ENCODE measurements around the gene ATP5MC3. TPM values are rescaled to one million over a fixed set of nuclear protein-coding genes. Genes with fewer than 3 reads are reported as not detected.

Gene ATP5MC3
- polyA plus RNA-seq, 4 donors = 294 to 1,066 (median 778) TPM

GRCh38 chr2:175167076-175167791 is 14.3 kb downstream of the ATP5MC3 start:
- no peaks in the 10 kb centered on the region for H3K9me3 ChIP-seq (ENCODE audit: control insufficient read depth in 2 of 2, insufficient read depth in 1 of 2, low read depth in 1 of 2, low read length in 1 of 2)
- no peaks in the 10 kb centered on the region for H3K4me1 ChIP-seq (ENCODE audit: control insufficient read depth in 3 of 3, insufficient read depth in 2 of 3, low read depth in 1 of 3, low read length in 2 of 3)
- no peak for FAIRE-seq
- peak overlapping the region; percentile 75 to 95 (median 87) for H3K27ac ChIP-seq (ENCODE audit: low read depth in 1 of 3, low read length in 2 of 3)
- WGBS, 3 donors = 0% methylated on average over 29 to 32 of the region's 32 CpGs
- H3K4me3 ChIP-seq (ENCODE audit: low read depth in 1 of 3, low read length in 3 of 3) = peak overlapping the region; percentile 73 to 100 (median 81)
- DNase-seq = no peak
- peaks cover 0 to 5% (median under 1%) of the 10 kb centered on the region in 3 donors for H3K36me3 ChIP-seq (ENCODE audit: control insufficient read depth in 3 of 3, insufficient read depth in 2 of 3, low read depth in 1 of 3, low read length in 3 of 3)
- H3K27me3 ChIP-seq (ENCODE audit: control insufficient read depth in 3 of 3, insufficient read depth in 3 of 3, low read length in 3 of 3) = no peaks in the 10 kb centered on the region

- H3K4me1 ChIP-seq (ENCODE audit: control insufficient read depth in 3 of 3, insufficient read depth in 2 of 3, low read depth in 1 of 3, low read length in 2 of 3) = no peaks in the 10 kb centered on the region
- WGBS, 3 donors = 50 to 59% (median 57%) methylated on average over 9 of the region's 9 CpGs
- H3K36me3 ChIP-seq (ENCODE audit: control insufficient read depth in 3 of 3, insufficient read depth in 2 of 3, low read depth in 1 of 3, low read length in 3 of 3) = peaks cover 0 to 5% (median 0%) of the 10 kb centered on the region in 3 donors
- no peaks in the 10 kb centered on the region for H3K9me3 ChIP-seq (ENCODE audit: control insufficient read depth in 2 of 2, insufficient read depth in 1 of 2, low read depth in 1 of 2, low read length in 1 of 2)
- H3K27me3 ChIP-seq (ENCODE audit: control insufficient read depth in 3 of 3, insufficient read depth in 3 of 3, low read length in 3 of 3) = no peaks in the 10 kb centered on the region
- DNase-seq = no peak
- no peak overlapping the region for H3K27ac ChIP-seq (ENCODE audit: low read depth in 1 of 3, low read length in 2 of 3)
- no peak overlapping the region for H3K4me3 ChIP-seq (ENCODE audit: low read depth in 1 of 3, low read length in 3 of 3)
- FAIRE-seq = no peak
These were observed 15.2 kb downstream of the ATP5MC3 start for GRCh38 chr2:175166216-175166824.

GRCh38 chr2:175164235-175164634 is 17.3 kb downstream of the ATP5MC3 start:
- H3K27ac ChIP-seq (ENCODE audit: low read depth in 1 of 3, low read length in 2 of 3) = no peak overlapping the region
- no peaks in the 10 kb centered on the region for H3K27me3 ChIP-seq (ENCODE audit: control insufficient read depth in 3 of 3, insufficient read depth in 3 of 3, low read length in 3 of 3)
- H3K9me3 ChIP-seq (ENCODE audit: control insufficient read depth in 2 of 2, insufficient read depth in 1 of 2, low read depth in 1 of 2, low read length in 1 of 2) = no peaks in the 10 kb centered on the region
- 94 to 96% (median 95%) methylated on average over 8 of the region's 8 CpGs for WGBS, 3 donors
- no peak overlapping the region for H3K4me3 ChIP-seq (ENCODE audit: low read depth in 1 of 3, low read length in 3 of 3)
- FAIRE-seq (no peak), DNase-seq (no peak)
- no peaks in the 10 kb centered on the region for H3K4me1 ChIP-seq (ENCODE audit: control insufficient read depth in 3 of 3, insufficient read depth in 2 of 3, low read depth in 1 of 3, low read length in 2 of 3)
- H3K36me3 ChIP-seq (ENCODE audit: control insufficient read depth in 3 of 3, insufficient read depth in 2 of 3, low read depth in 1 of 3, low read length in 3 of 3) = peaks cover 0 to 5% (median 0%) of the 10 kb centered on the region in 3 donors

GRCh38 chr2:175158894-175159293 is 22.6 kb downstream of the ATP5MC3 start:
- FAIRE-seq (no peak), DNase-seq (no peak)
- no peaks in the 10 kb centered on the region for H3K9me3 ChIP-seq (ENCODE audit: control insufficient read depth in 2 of 2, insufficient read depth in 1 of 2, low read depth in 1 of 2, low read length in 1 of 2)
- peaks cover 0 to 5% (median 0%) of the 10 kb centered on the region in 3 donors for H3K36me3 ChIP-seq (ENCODE audit: control insufficient read depth in 3 of 3, insufficient read depth in 2 of 3, low read depth in 1 of 3, low read length in 3 of 3)
- H3K27me3 ChIP-seq (ENCODE audit: control insufficient read depth in 3 of 3, insufficient read depth in 3 of 3, low read length in 3 of 3) = no peaks in the 10 kb centered on the region
- H3K27ac ChIP-seq (ENCODE audit: low read depth in 1 of 3, low read length in 2 of 3) = no peak overlapping the region
- WGBS, 3 donors = 84 to 96% (median 96%) methylated on average over 4 of the region's 4 CpGs
- peaks cover 0 to 1% (median 0%) of the 10 kb centered on the region in 3 donors for H3K4me1 ChIP-seq (ENCODE audit: control insufficient read depth in 3 of 3, insufficient read depth in 2 of 3, low read depth in 1 of 3, low read length in 2 of 3)
- no peak overlapping the region for H3K4me3 ChIP-seq (ENCODE audit: low read depth in 1 of 3, low read length in 3 of 3)

GRCh38 chr2:175156534-175156933 is 25.0 kb downstream of the ATP5MC3 start:
- 50 to 68% (median 67%) methylated on average over 5 of the region's 5 CpGs for WGBS, 3 donors
- FAIRE-seq = no peak
- H3K27ac ChIP-seq (ENCODE audit: low read depth in 1 of 3, low read length in 2 of 3) = no peak overlapping the region

GRCh38 chr2:175154661-175155082 is 26.8 kb downstream of the ATP5MC3 start:
- no peaks in the 10 kb centered on the region for H3K27me3 ChIP-seq (ENCODE audit: control insufficient read depth in 3 of 3, insufficient read depth in 3 of 3, low read length in 3 of 3)
- DNase-seq (no peak), FAIRE-seq (no peak)
- no peak overlapping the region for H3K4me3 ChIP-seq (ENCODE audit: low read depth in 1 of 3, low read length in 3 of 3)
- peaks cover 0 to 2% (median 0%) of the 10 kb centered on the region in 3 donors for H3K36me3 ChIP-seq (ENCODE audit: control insufficient read depth in 3 of 3, insufficient read depth in 2 of 3, low read depth in 1 of 3, low read length in 3 of 3)
- no peak overlapping the region for H3K27ac ChIP-seq (ENCODE audit: low read depth in 1 of 3, low read length in 2 of 3)
- peaks cover 0 to 5% (median 1%) of the 10 kb centered on the region in 3 donors for H3K4me1 ChIP-seq (ENCODE audit: control insufficient read depth in 3 of 3, insufficient read depth in 2 of 3, low read depth in 1 of 3, low read length in 2 of 3)
- H3K9me3 ChIP-seq (ENCODE audit: control insufficient read depth in 2 of 2, insufficient read depth in 1 of 2, low read depth in 1 of 2, low read length in 1 of 2) = no peaks in the 10 kb centered on the region

More at GRCh38 chr2:175156534-175156933, 25.0 kb downstream of the ATP5MC3 start:
- Histone ChIP-seq H3K27me3 (ENCODE audit: control insufficient read depth in 3 of 3, insufficient read depth in 3 of 3, low read length in 3 of 3) (no peaks in the 10 kb centered on the region), H3K36me3 (ENCODE audit: control insufficient read depth in 3 of 3, insufficient read depth in 2 of 3, low read depth in 1 of 3, low read length in 3 of 3) (peaks cover 0 to 2% (median 0%) of the 10 kb centered on the region in 3 donors), H3K9me3 (ENCODE audit: control insufficient read depth in 2 of 2, insufficient read depth in 1 of 2, low read depth in 1 of 2, low read length in 1 of 2) (no peaks in the 10 kb centered on the region), H3K4me1 (ENCODE audit: control insufficient read depth in 3 of 3, insufficient read depth in 2 of 3, low read depth in 1 of 3, low read length in 2 of 3) (peaks cover 0 to 5% (median 1%) of the 10 kb centered on the region in 3 donors), H3K4me3 (ENCODE audit: low read depth in 1 of 3, low read length in 3 of 3) (no peak overlapping the region)
- peak; percentile 18 to 62 for DNase-seq

- no peak for FAIRE-seq
- no peak for DNase-seq
- H3K36me3 ChIP-seq (ENCODE audit: control insufficient read depth in 3 of 3, insufficient read depth in 2 of 3, low read depth in 1 of 3, low read length in 3 of 3) = peaks cover 0 to 2% (median 0%) of the 10 kb centered on the region in 3 donors
- no peak overlapping the region for H3K4me3 ChIP-seq (ENCODE audit: low read depth in 1 of 3, low read length in 3 of 3)
- no peaks in the 10 kb centered on the region for H3K27me3 ChIP-seq (ENCODE audit: control insufficient read depth in 3 of 3, insufficient read depth in 3 of 3, low read length in 3 of 3)
- 74 to 81% (median 80%) methylated on average over 2 of the region's 2 CpGs for WGBS, 3 donors
- H3K27ac ChIP-seq (ENCODE audit: low read depth in 1 of 3, low read length in 2 of 3) = no peak overlapping the region
- H3K9me3 ChIP-seq (ENCODE audit: control insufficient read depth in 2 of 2, insufficient read depth in 1 of 2, low read depth in 1 of 2, low read length in 1 of 2) = no peaks in the 10 kb centered on the region
- peaks cover 0 to 5% (median 1%) of the 10 kb centered on the region in 3 donors for H3K4me1 ChIP-seq (ENCODE audit: control insufficient read depth in 3 of 3, insufficient read depth in 2 of 3, low read depth in 1 of 3, low read length in 2 of 3)
These were observed 29.3 kb downstream of the ATP5MC3 start for GRCh38 chr2:175152242-175152641.

GRCh38 chr2:175151791-175152190 is 29.7 kb downstream of the ATP5MC3 start:
- Histone ChIP-seq H3K36me3 (ENCODE audit: control insufficient read depth in 3 of 3, insufficient read depth in 2 of 3, low read depth in 1 of 3, low read length in 3 of 3) (peaks cover 0 to 2% (median 0%) of the 10 kb centered on the region in 3 donors), H3K4me1 (ENCODE audit: control insufficient read depth in 3 of 3, insufficient read depth in 2 of 3, low read depth in 1 of 3, low read length in 2 of 3) (peaks cover 0 to 5% (median 1%) of the 10 kb centered on the region in 3 donors), H3K27ac (ENCODE audit: low read depth in 1 of 3, low read length in 2 of 3) (no peak overlapping the region), H3K27me3 (ENCODE audit: control insufficient read depth in 3 of 3, insufficient read depth in 3 of 3, low read length in 3 of 3) (no peaks in the 10 kb centered on the region), H3K9me3 (ENCODE audit: control insufficient read depth in 2 of 2, insufficient read depth in 1 of 2, low read depth in 1 of 2, low read length in 1 of 2) (no peaks in the 10 kb centered on the region), H3K4me3 (ENCODE audit: low read depth in 1 of 3, low read length in 3 of 3) (no peak overlapping the region)
- DNase-seq = no peak
- 57 to 84% (median 78%) methylated on average over 1 of the region's 1 CpG for WGBS, 3 donors
- no peak for FAIRE-seq

Measured in small intestine (tissue), 7 donors.